Placental pericyte (primary cell): ENCODE measurements around the gene CFL1. TPM values are rescaled to one million over a fixed set of nuclear protein-coding genes. Genes with fewer than 3 reads are reported as not detected.

Source experiments
- total RNA-seq: library from RNA; depleted of rRNA; stranded (reverse); fragments of >200 nt; gene quantifications from 2 replicates; pipeline ENCODE4 v1.2.3, GENCODE V29; 2012

The CFL1 gene
- total RNA-seq, result 1,011 and 1,285 TPM in 2 replicates

DNA sequence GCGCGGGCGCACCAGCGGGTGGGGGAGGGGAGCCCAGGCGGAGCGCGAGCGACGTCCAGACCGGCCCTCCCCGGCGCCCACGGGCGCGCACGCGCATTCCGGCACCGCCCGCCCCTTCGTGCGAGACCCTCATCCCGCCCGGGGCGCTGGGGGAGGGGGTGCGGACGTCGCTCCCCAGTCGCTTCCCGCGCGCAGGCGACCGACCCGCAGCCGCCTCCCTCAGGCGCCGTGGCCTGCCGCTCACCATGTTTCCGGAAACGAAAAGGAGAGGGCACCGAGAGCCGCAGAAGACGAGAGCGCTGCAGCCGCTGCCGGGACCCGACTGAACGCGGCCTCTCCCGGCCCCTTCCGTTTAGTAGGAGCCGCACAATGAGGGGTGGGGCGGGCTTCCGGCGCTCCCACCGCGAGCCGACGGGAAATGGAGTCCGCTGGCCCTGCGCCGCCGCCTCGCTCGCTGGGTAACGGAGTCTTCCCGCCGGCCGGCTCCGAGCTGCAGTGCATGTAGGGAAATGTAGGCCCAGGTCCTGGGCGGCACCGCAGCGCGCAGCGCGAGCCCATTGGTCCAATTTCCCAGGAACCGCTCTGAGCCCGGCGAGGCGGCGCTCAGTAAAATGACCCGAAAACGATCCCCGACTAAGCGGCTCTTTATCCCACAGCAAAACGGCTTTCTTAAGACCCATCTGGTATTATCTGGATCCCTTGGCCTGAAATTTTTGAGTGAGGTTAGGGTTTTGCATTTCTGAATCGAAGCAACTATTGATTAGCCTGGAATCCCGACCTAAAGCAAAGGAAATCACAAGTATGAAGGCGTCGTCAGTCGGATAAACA lies at the start of gene CFL1:
TSS of gene CFL1 (minus strand) at position 328 of the 828 bp plus-strand sequence. CDS start at position 247, 81 bp downstream.

DNA sequence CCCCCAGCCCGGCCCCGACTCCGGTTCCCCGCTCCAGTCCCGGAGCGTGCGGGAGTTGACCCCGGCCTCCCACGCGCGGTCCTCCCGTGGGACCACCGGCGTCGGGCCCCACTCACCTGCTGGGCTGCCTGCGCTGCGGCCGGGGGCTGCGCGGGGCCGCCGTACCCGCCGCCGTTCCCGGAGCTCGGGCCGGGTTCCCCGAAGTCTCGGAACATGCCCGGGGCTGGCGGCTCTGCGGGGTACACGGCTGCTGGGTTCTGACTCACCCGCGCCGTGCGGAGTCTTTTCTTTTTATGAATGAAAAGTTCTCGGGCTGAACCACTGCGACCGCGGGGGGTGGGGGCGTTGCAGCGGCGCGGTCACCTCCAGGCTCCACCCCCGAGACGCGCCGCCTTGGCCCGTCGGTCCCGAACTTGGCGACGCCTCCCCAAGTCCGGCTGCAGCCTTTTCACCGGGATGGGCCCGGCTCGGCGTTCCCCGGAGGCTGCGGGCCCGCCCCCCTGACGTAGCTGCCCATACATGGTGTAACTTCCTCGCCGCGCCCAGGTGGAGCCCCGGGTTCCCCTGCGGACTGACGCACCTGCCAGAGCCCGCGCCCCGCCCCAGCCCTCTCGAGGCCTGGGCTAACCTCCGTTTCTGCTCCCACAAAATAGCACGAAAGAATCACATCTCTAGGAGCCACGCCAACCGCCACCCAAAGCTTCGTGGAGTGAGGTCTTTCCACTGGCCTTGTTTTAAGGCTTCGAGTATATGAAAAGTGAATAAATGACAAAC lies 42.3 kb upstream of the CFL1 start, which contains the start of gene FOSL1:
TSS of gene FOSL1 (minus strand) at position 264 of the 774 bp plus-strand sequence. CDS start at position 215, 49 bp downstream.

DNA sequence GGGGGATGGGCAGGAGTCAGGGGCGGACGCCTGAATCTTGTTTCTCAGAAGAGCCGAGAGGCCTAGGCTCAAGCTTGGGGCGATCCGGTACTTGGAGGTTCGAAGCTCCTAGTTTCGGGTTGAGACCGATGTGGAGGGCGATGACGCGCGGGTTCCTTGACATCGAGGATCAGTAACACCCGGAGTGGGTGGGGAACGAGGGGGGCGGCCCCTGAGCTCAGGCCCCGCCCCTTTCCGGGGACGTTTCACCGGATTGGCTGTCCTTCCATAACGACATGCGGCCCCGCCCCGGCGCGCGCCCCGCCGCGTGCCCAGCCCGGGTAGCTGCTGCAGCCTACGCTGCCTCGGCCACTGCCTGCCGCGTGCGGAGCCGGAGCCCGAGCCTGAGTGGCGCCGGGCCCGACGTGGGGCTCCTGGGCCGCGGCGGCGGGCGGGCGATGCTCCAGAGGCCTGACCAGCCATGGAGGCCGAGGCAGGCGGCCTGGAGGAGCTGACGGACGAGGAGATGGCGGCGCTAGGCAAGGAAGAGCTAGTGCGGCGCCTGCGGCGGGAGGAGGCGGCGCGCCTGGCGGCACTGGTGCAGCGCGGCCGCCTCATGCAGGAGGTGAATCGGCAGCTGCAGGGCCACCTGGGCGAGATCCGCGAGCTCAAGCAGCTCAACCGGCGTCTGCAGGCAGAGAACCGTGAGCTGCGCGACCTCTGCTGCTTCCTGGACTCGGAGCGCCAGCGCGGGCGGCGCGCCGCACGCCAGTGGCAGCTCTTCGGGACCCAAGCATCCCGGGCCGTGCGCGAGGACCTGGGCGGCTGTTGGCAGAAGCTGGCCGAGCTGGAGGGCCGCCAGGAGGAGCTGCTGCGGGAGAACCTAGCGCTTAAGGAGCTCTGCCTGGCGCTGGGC lies 32.6 kb upstream of the CFL1 start, which contains the start of gene CCDC85B:
TSS of gene CCDC85B (plus strand) at position 350 of the 895 bp plus-strand sequence. CDS start at position 461, 111 bp downstream.

DNA sequence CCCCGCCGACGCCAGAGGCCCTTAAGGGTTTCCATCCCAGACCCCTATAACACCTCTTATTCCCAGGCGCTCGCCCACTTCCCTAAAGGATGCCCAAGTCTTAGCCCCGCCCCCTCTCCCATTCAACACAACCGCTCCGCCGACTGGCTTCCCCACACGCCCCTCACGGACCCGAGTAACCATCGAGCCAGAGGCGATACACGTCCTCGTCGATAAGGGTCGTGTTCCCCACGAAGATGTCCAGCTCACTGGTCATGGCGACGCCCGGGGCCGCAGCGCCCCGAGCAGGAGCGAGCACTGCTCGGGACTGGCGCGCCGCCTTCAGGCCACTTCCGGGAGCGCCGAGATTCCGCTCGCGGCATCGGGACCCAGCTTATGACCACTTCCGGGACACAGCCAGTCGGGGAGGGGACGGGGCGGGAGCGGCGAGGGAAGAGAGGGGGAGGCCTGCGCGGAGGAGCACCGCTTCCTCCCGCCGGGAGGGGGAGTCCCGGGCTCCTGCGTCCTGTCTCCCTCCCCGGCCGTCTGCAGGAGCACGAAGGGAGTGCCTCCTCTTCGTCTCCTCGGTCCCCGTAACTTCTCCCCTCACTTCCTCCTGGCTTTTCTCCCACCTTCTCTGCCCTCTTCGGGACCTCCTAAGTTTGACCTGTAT lies 30.3 kb upstream of the CFL1 start, which contains the start of gene FIBP:
TSS of gene FIBP (minus strand) at position 309 of the 652 bp plus-strand sequence. CDS start at position 256, 53 bp downstream.

DNA sequence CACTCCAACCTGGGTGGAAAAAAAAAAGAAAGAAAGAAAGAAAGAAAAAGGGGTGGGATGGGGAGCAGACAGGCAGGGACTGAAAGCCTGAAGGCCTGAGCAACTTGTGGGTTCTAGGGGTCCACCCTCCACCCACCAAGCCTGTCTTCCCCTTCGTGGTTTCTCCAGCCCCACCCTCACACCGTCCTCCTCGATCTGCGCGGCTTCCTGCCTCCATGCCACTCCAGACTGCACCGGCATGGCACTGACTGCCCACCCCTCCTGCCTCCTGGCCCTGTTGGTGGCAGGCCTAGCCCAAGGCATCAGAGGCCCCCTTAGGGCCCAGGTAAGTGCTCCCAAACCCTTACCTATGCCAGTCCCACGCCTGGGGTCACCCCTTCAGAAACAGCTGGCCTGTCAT lies 21.6 kb upstream of the CFL1 start, which contains the start of gene CTSW:
TSS of gene CTSW (plus strand) at position 221 of the 400 bp plus-strand sequence. CDS start at position 239, 18 bp downstream.

DNA sequence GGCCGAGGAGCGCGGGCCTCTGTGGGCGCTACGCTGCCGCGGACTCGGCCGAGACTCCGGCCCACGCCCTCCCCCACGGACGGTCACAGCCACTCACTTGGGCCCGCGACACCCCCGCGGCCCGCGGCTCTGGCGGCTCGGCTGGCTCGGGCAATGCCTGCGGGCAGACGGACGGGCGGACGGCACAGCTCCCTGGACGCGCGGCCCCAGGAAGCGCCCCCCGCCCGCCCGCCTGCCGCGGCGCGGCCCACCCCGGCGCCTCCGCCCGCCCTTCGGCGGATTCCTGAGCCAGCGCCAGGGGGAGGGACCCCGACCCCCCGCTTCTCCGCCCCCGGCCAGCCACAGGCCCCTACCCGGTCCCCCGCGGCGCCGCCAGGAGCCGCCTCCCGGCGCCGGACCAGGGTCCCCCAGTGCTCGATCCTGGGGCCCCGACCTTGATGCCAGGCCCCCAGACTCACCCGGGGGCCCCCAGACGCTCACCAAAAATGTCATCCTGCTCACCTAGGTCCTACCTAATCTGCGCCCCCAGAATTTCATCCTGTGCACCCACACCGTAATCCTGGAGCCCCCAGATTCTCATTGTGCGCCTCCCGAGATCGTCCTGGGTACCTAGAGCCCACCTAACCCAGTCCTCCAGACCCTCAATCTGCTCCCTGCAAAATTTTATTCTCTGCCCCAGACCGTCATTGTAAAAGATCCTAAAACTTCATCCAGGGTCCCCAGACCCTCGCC lies 14.8 kb upstream of the CFL1 start, which contains the start of gene EFEMP2:
TSS of gene EFEMP2 (minus strand) at position 215 of the 732 bp plus-strand sequence. CDS start 446 bp downstream, outside the sequence.

DNA sequence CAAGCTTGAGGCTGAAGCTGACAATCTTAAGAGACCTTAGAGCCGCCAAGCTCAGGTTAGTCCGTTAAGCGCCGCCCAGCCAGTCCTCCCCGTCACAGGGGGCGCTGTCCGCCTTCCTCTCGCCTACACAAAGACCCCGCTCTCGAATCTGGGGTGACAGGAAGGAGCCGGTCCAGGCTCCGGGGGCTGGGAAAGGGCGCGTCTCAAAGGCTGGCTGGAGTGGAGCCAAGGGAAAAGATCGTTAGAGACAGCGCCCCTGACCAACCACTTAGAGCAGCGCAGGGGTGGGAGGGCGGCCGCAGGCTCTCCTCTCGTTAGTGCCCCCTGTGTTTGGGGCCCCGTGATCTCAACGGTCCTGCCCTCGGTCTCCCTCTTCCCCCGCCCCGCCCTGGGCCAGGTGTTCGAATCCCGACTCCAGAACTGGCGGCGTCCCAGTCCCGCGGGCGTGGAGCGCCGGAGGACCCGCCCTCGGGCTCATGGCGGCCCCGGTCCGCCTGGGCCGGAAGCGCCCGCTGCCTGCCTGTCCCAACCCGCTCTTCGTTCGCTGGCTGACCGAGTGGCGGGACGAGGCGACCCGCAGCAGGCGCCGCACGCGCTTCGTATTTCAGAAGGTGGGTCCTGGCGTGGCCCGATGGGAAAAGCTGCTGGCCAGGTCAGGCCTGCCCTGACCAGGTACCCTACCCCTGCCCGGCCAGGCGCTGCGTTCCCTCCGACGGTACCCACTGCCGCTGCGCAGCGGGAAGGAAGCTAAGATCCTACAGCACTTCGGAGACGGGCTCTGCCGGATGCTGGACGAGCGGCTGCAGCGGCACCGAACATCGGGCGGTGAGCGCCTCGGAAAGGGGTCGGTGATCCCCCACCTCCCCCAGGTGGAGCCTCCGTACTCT lies 2.5 kb upstream of the CFL1 start, which contains the start of gene MUS81:
TSS of gene MUS81 (plus strand) at position 156 of the 887 bp plus-strand sequence. CDS start at position 477, 321 bp downstream.

DNA sequence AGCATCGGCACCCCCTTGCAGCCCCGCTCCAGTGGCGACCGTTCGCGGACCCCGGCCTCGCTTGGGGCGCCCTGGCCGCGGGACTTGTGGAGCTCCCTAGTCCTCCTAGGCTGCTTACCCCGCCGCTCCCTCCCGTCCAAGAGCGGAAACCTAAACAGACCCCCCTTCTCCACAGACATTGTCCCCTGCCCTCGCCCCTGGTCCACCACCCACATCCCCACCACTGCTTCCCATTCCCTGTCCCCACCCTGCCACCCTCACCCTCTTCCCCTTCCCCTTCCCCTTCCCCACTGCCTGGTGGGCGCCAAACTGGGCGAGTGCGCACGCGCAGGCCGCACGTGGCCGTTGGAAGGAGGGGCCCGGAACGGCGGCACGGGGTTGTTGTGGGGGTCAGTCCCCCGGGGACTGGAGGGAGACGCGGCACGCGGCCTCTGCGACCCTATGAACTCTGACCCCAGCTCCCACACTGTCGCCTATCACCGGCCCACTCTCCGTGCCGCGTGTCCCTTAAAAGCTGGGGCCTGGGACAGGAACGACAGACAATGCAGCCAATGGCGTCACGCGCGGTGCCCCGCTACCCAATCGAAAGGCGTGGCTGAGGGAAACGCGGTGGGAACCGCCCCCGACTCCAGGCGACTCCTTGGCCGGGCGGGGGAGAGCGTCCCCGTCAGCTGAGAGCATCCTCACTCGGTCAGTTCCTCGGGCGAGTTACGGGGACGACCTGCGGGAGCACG lies 24.5 kb downstream of the CFL1 start, which contains the start of gene SNX32:
TSS of gene SNX32 (plus strand) at position 667 of the 734 bp plus-strand sequence. CDS start 103 bp downstream, outside the sequence.

Other genes starting within 250 kb of the CFL1 start
- gene MAP3K11, start 244.0 kb downstream of the CFL1 start, total RNA-seq, result 30.9 and 42.2 TPM in 2 replicates
- gene PCNX3, start 242.4 kb downstream of the CFL1 start, total RNA-seq, result 43.8 and 54.0 TPM in 2 replicates
- gene SIPA1, start 220.1 kb downstream of the CFL1 start, total RNA-seq, result 20.8 and 72.3 TPM in 2 replicates
- 38.5 and 42.7 TPM in 2 replicates for gene RELA, start 195.3 kb downstream of the CFL1 start, total RNA-seq
- 51.8 and 60.2 TPM in 2 replicates for gene KAT5, start 145.9 kb downstream of the CFL1 start, total RNA-seq
- 18.2 and 45.7 TPM in 2 replicates for gene RNASEH2C, start 137.4 kb downstream of the CFL1 start, total RNA-seq
- gene AP5B1, start 77.2 kb downstream of the CFL1 start, total RNA-seq, result 14.0 and 17.0 TPM in 2 replicates
- gene OVOL1, start 71.1 kb downstream of the CFL1 start, total RNA-seq, result not detected in 2 replicates
- 0.44 TPM in 1 of 2 replicates, not detected in the other for gene SNX32, start 24.2 kb downstream of the CFL1 start, total RNA-seq
- gene MUS81, start 2.3 kb upstream of the CFL1 start, total RNA-seq, result 44.2 and 92.3 TPM in 2 replicates
- gene EFEMP2, start 14.6 kb upstream of the CFL1 start, total RNA-seq, result 69.9 and 112 TPM in 2 replicates
- gene CTSW, start 21.7 kb upstream of the CFL1 start, total RNA-seq, result not detected in 2 replicates
- 104 and 131 TPM in 2 replicates for gene FIBP, start 30.3 kb upstream of the CFL1 start, total RNA-seq
- 41.1 and 45.2 TPM in 2 replicates for gene CCDC85B, start 32.5 kb upstream of the CFL1 start, total RNA-seq
- gene FOSL1, start 42.2 kb upstream of the CFL1 start, total RNA-seq, result 24.9 and 76.5 TPM in 2 replicates
- gene C11orf68, start 60.9 kb upstream of the CFL1 start, total RNA-seq, result 25.4 and 29.2 TPM in 2 replicates
- gene DRAP1, start 61.2 kb upstream of the CFL1 start, total RNA-seq, result 130 and 156 TPM in 2 replicates
- not detected in 2 replicates for gene TSGA10IP, start 87.3 kb upstream of the CFL1 start, total RNA-seq
- 29.6 and 43.3 TPM in 2 replicates for gene SART1, start 103.6 kb upstream of the CFL1 start, total RNA-seq
- 50.8 and 55.7 TPM in 2 replicates for gene EIF1AD, start 144.0 kb upstream of the CFL1 start, total RNA-seq
- gene BANF1, start 144.3 kb upstream of the CFL1 start, total RNA-seq, result 17.9 and 29.9 TPM in 2 replicates
- 0.29 TPM in 1 of 2 replicates, not detected in the other for gene CST6, start 153.8 kb upstream of the CFL1 start, total RNA-seq
- gene CATSPER1, start 168.3 kb upstream of the CFL1 start, total RNA-seq, result 0.14 TPM in 1 of 2 replicates, not detected in the other
- gene GAL3ST3, start 191.0 kb upstream of the CFL1 start, total RNA-seq, result not detected in 2 replicates
- 176 and 206 TPM in 2 replicates for gene SF3B2, start 194.2 kb upstream of the CFL1 start, total RNA-seq
- gene PACS1, start 212.1 kb upstream of the CFL1 start, total RNA-seq, result 58.7 and 76.8 TPM in 2 replicates